Stimulated activated naive CD4-positive, alpha-beta T cell (primary cell): Measurements from ENCODE around the gene MOB3C.

Source experiments
- DNase-seq, 6 experiments: peaks; one replicate each; lab custom pipeline; 2025; lab: John Stamatoyannopoulos, UW

The MOB3C gene

GRCh38 chr1:46605232-46605631 is 11.4 kb downstream of the MOB3C start:
- DNase-seq, result peak in 2 of 6 experiments; percentile 3 to 9

- peak; percentile 95 to 99 (median 98) for DNase-seq
These were observed 12.6 kb downstream of the MOB3C start, which contains the start of gene MKNK1 for GRCh38 chr1:46603858-46604549. TSS of gene MKNK1 (minus strand) at chr1:46604268. CDS start at chr1:46583327, 20,941 bp downstream.

- no peak for DNase-seq
These were observed 13.1 kb downstream of the MOB3C start for GRCh38 chr1:46603481-46603857.

- DNase-seq, result no peak
These were observed 15.2 kb downstream of the MOB3C start for GRCh38 chr1:46601257-46602007.

- DNase-seq, result no peak
These were observed 17.3 kb downstream of the MOB3C start for GRCh38 chr1:46599059-46599970.

GRCh38 chr1:46596846-46597245 is 19.8 kb downstream of the MOB3C start:
- DNase-seq, result no peak

- DNase-seq, result no peak
These were observed 20.6 kb downstream of the MOB3C start for GRCh38 chr1:46596036-46596435.

- no peak for DNase-seq
These were observed 21.5 kb downstream of the MOB3C start for GRCh38 chr1:46595127-46595526.

GRCh38 chr1:46594063-46594462 is 22.5 kb downstream of the MOB3C start:
- DNase-seq, result no peak

- DNase-seq, result no peak
These were observed 23.8 kb downstream of the MOB3C start for GRCh38 chr1:46592823-46593222.

- no peak for DNase-seq
These were observed 27.1 kb downstream of the MOB3C start for GRCh38 chr1:46589529-46589928.

GRCh38 chr1:46587069-46587468 is 29.5 kb downstream of the MOB3C start:
- no peak for DNase-seq

- no peak for DNase-seq
These were observed 31.2 kb downstream of the MOB3C start for GRCh38 chr1:46585312-46585938.

- DNase-seq, result no peak
These were observed 33.1 kb downstream of the MOB3C start for GRCh38 chr1:46583494-46583893.

GRCh38 chr1:46582972-46583371 is 33.6 kb downstream of the MOB3C start:
- no peak for DNase-seq

GRCh38 chr1:46581681-46582455 is 34.7 kb downstream of the MOB3C start:
- no peak for DNase-seq

GRCh38 chr1:46580140-46580903 is 36.3 kb downstream of the MOB3C start:
- no peak for DNase-seq

- DNase-seq, result no peak
These were observed 38.9 kb downstream of the MOB3C start for GRCh38 chr1:46577671-46578070.

- DNase-seq, result no peak
These were observed 40.0 kb downstream of the MOB3C start for GRCh38 chr1:46576596-46576995.

GRCh38 chr1:46575778-46576177 is 40.8 kb downstream of the MOB3C start:
- DNase-seq, result no peak
